GM19035 (cell line): ENCODE measurements around the gene SNRK.
"Not testable (repeated sequence)": the region's sequence is repeated elsewhere in the genome, so short reads cannot be mapped to it uniquely, and the experiment has no call there.

Source experiments
- ATAC-seq: cut with Tn5 transposase; IDR thresholded peaks from one replicate; pipeline ENCODE4 v1.9.1; 2021; ENCODE audit not compliant: unreplicated experiment

Gene SNRK

GRCh38 chr3:43343815-43344214 is 57.5 kb downstream of the SNRK start:
- no peak for ATAC-seq

- ATAC-seq: no peak
Measured at GRCh38 chr3:43344520-43344919, 58.2 kb downstream of the SNRK start.

- ATAC-seq: no peak
Measured at GRCh38 chr3:43345246-43345645, 58.9 kb downstream of the SNRK start.

- ATAC-seq: no peak
Measured at GRCh38 chr3:43345877-43346276, 59.5 kb downstream of the SNRK start.

- ATAC-seq: no peak
Measured at GRCh38 chr3:43346978-43347749, 60.8 kb downstream of the SNRK start.

- ATAC-seq: no peak
Measured at GRCh38 chr3:43347774-43348173, 61.4 kb downstream of the SNRK start.

- ATAC-seq: no peak
Measured at GRCh38 chr3:43348350-43348749, 62.0 kb downstream of the SNRK start.

- no peak for ATAC-seq
Measured at GRCh38 chr3:43348852-43349574, 62.7 kb downstream of the SNRK start.

GRCh38 chr3:43349716-43350115 is 63.4 kb downstream of the SNRK start:
- ATAC-seq: no peak

GRCh38 chr3:43353393-43353792 is 67.1 kb downstream of the SNRK start:
- no peak for ATAC-seq

GRCh38 chr3:43353923-43354670 is 67.8 kb downstream of the SNRK start:
- ATAC-seq: no peak

- ATAC-seq: not testable (repeated sequence)
Measured at GRCh38 chr3:43356033-43356432, 69.7 kb downstream of the SNRK start.

GRCh38 chr3:43361077-43361476 is 74.7 kb downstream of the SNRK start:
- ATAC-seq: no peak

- no peak for ATAC-seq
Measured at GRCh38 chr3:43362183-43362582, 75.8 kb downstream of the SNRK start.

GRCh38 chr3:43362961-43363360 is 76.6 kb downstream of the SNRK start:
- ATAC-seq: no peak

GRCh38 chr3:43363621-43364266 is 77.4 kb downstream of the SNRK start:
- ATAC-seq: no peak

GRCh38 chr3:43364494-43364893 is 78.2 kb downstream of the SNRK start:
- ATAC-seq: no peak

- no peak for ATAC-seq
Measured at GRCh38 chr3:43364926-43365325, 78.6 kb downstream of the SNRK start.

GRCh38 chr3:43365601-43366305 is 79.4 kb downstream of the SNRK start:
- ATAC-seq: no peak

- no peak for ATAC-seq
Measured at GRCh38 chr3:43366481-43366880, 80.1 kb downstream of the SNRK start.

- ATAC-seq: no peak
Measured at GRCh38 chr3:43366885-43367284, 80.5 kb downstream of the SNRK start.
